Skeletal muscle tissue (tissue), 1 donor: ENCODE results near the gene GPRIN3. TPM values are rescaled to one million over a fixed set of nuclear protein-coding genes. Genes with fewer than 3 reads are reported as not detected.

Experiments used
- total RNA-seq: library from RNA; depleted of rRNA; stranded (reverse); fragments of >200 nt; gene quantifications from one replicate; pipeline ENCODE4 v1.2.3, GENCODE V29; 2014

Gene GPRIN3
- total RNA-seq, 1 donor from 2014 or later = 3.7 TPM

Other genes with a start within 250 kb of the GPRIN3 start
- gene TIGD2, start 196.3 kb downstream of the GPRIN3 start, total RNA-seq = 5.2 TPM